Activated CD8-positive, alpha-beta T cell treated with anti-CD3 and anti-CD28 coated beads, Interleukin-2, amount 10 ng/mL, durations not matched to agents 7 days and 5 days (primary cell): ENCODE measurements around the gene IFIT3. TPM values are rescaled to one million over a fixed set of nuclear protein-coding genes. Genes with fewer than 3 reads are reported as not detected.

Experiments used
- ATAC-seq: fragments of 150-1000 bp; cut with Tn5 transposase; one replicate; pipeline ENCODE4 v1.10.0; 2021; ENCODE audit warnings: moderate library complexity
- CTCF ChIA-PET: fragments of 350-600 bp; sonication (Branson Sonifier 250); formaldehyde crosslinking; loops from one replicate; lab custom pipeline; 2021; ENCODE audit warnings: antibody characterized with exemption; lab: Charles Lee
- POLR2A ChIA-PET: fragments of 350-600 bp; sonication (Branson Sonifier 250); formaldehyde crosslinking; loops from one replicate; lab custom pipeline; 2021; ENCODE audit warnings: antibody characterized with exemption; lab: Charles Lee
- DNase-seq: peaks from one replicate; pipeline ENCODE4 v3.0.0-alpha.2; 2020
- H3K27ac Mint-ChIP-seq: one replicate; pipeline ENCODE4 v1.8.0; 2021; ENCODE audit warnings: mild to moderate bottlenecking, mixed read lengths
- H3K27me3 Mint-ChIP-seq: one replicate; pipeline ENCODE4 v1.8.0; 2021; ENCODE audit warnings: low read depth, mixed read lengths
- H3K36me3 Mint-ChIP-seq: one replicate; pipeline ENCODE4 v1.8.0; 2021; ENCODE audit warnings: low read depth, mixed read lengths
- H3K4me1 Mint-ChIP-seq: one replicate; pipeline ENCODE4 v1.8.0; 2021; ENCODE audit warnings: low read depth, mixed read lengths
- H3K4me3 Mint-ChIP-seq: one replicate; pipeline ENCODE4 v1.8.0; 2021; ENCODE audit warnings: mild to moderate bottlenecking, mixed read lengths
- H3K9me3 Mint-ChIP-seq: one replicate; pipeline ENCODE4 v1.8.0; 2022; ENCODE audit warnings: mixed read lengths; ENCODE audit not compliant: insufficient read depth
- total RNA-seq, 2 experiments: library from RNA; stranded (reverse); gene quantifications; one replicate each; pipeline ENCODE4 v1.2.3, GENCODE V29; 2021

IFIT3 gene
- total RNA-seq, 2 experiments from 2014 or later = 42.8 to 43.7 TPM

- ChIA-PET POLR2A (interaction anchor here (3.7 kb wide), 1 partner anchor 88 kb away, joined by 23 read pairs; the partner anchor contains the start of gene IFIT1), CTCF (interaction anchor here (4.0 kb wide), 1 partner anchor 65 kb away, joined by 18 read pairs; no protein-coding TSS in a partner anchor)
- Mint-ChIP-seq H3K27me3 (no peaks in the 10 kb centered on the region), H3K27ac (no peak overlapping the region), H3K4me1 (peaks cover 30% of the 10 kb centered on the region), H3K4me3 (no peak overlapping the region), H3K9me3 (peaks cover 3% of the 10 kb centered on the region), H3K36me3 (peaks cover 54% of the 10 kb centered on the region)
- DNase-seq = no peak
- ATAC-seq = no peak
Observed at GRCh38 chr10:89304446-89304845, 23.4 kb upstream of the IFIT3 start.

GRCh38 chr10:89304925-89305324 lies 22.9 kb upstream of the IFIT3 start:
- ChIA-PET CTCF (interaction anchor here (1.1 to 4.0 kb wide), 2 partner anchors 64 to 88 kb away, joined by 3 to 18 read pairs; no protein-coding TSS in a partner anchor), POLR2A (no interaction called here)
- Mint-ChIP-seq H3K27ac (no peak overlapping the region), H3K4me1 (peaks cover 30% of the 10 kb centered on the region), H3K9me3 (no peaks in the 10 kb centered on the region), H3K27me3 (no peaks in the 10 kb centered on the region), H3K4me3 (no peak overlapping the region), H3K36me3 (peaks cover 56% of the 10 kb centered on the region)
- no peak for DNase-seq
- no peak for ATAC-seq

- Mint-ChIP-seq H3K27ac (no peak overlapping the region), H3K9me3 (no peaks in the 10 kb centered on the region), H3K36me3 (peaks cover 58% of the 10 kb centered on the region), H3K4me1 (peaks cover 29% of the 10 kb centered on the region), H3K4me3 (no peak overlapping the region), H3K27me3 (no peaks in the 10 kb centered on the region)
- ATAC-seq (no peak), DNase-seq (no peak)
- ChIA-PET CTCF (interaction anchor here (1.1 kb wide), 1 partner anchor 88 kb away, joined by 3 read pairs; no protein-coding TSS in a partner anchor), POLR2A (no interaction called here)
Observed at GRCh38 chr10:89305766-89306433, 21.9 kb upstream of the IFIT3 start.

GRCh38 chr10:89306434-89307268 lies 21.1 kb upstream of the IFIT3 start:
- Mint-ChIP-seq H3K27ac (no peak overlapping the region), H3K4me1 (peaks cover 24% of the 10 kb centered on the region), H3K36me3 (peaks cover 58% of the 10 kb centered on the region), H3K27me3 (no peaks in the 10 kb centered on the region), H3K9me3 (no peaks in the 10 kb centered on the region), H3K4me3 (no peak overlapping the region)
- ChIA-PET CTCF (no interaction called here), POLR2A (no interaction called here)
- no peak for ATAC-seq
- DNase-seq = no peak

GRCh38 chr10:89307269-89307577 lies 20.6 kb upstream of the IFIT3 start:
- Mint-ChIP-seq H3K27ac (no peak overlapping the region), H3K4me1 (peaks cover 23% of the 10 kb centered on the region), H3K36me3 (peaks cover 57% of the 10 kb centered on the region), H3K4me3 (no peak overlapping the region), H3K9me3 (no peaks in the 10 kb centered on the region), H3K27me3 (no peaks in the 10 kb centered on the region)
- DNase-seq (no peak), ATAC-seq (no peak)
- ChIA-PET POLR2A (no interaction called here), CTCF (no interaction called here)

GRCh38 chr10:89308266-89308665 lies 19.5 kb upstream of the IFIT3 start:
- ATAC-seq (no peak), DNase-seq (no peak)
- ChIA-PET CTCF (interaction anchor here (1.3 kb wide), 1 partner anchor 61 kb away, joined by 4 read pairs; no protein-coding TSS in a partner anchor), POLR2A (no interaction called here)
- Mint-ChIP-seq H3K9me3 (no peaks in the 10 kb centered on the region), H3K36me3 (peaks cover 56% of the 10 kb centered on the region), H3K4me1 (peaks cover 13% of the 10 kb centered on the region), H3K27ac (no peak overlapping the region), H3K4me3 (no peak overlapping the region), H3K27me3 (peaks cover 3% of the 10 kb centered on the region)

- ATAC-seq (no peak), DNase-seq (no peak)
- Mint-ChIP-seq H3K36me3 (peaks cover 56% of the 10 kb centered on the region), H3K4me1 (peaks cover 9% of the 10 kb centered on the region), H3K9me3 (no peaks in the 10 kb centered on the region), H3K27ac (no peak overlapping the region), H3K27me3 (peaks cover 8% of the 10 kb centered on the region), H3K4me3 (no peak overlapping the region)
- ChIA-PET CTCF (interaction anchor here (1.3 kb wide), 1 partner anchor 61 kb away, joined by 4 read pairs; no protein-coding TSS in a partner anchor), POLR2A (no interaction called here)
Observed at GRCh38 chr10:89308736-89309135, 19.1 kb upstream of the IFIT3 start.

GRCh38 chr10:89309156-89310055 lies 18.4 kb upstream of the IFIT3 start:
- Mint-ChIP-seq H3K4me1 (peaks cover 2% of the 10 kb centered on the region), H3K36me3 (peaks cover 49% of the 10 kb centered on the region), H3K9me3 (no peaks in the 10 kb centered on the region), H3K4me3 (no peak overlapping the region), H3K27ac (no peak overlapping the region), H3K27me3 (peaks cover 8% of the 10 kb centered on the region)
- CTCF ChIA-PET = interaction anchor here (1.3 kb wide), 1 partner anchor 60 kb away, joined by 4 read pairs; no protein-coding TSS in a partner anchor
- ATAC-seq = no peak
- POLR2A ChIA-PET = no interaction called here
- DNase-seq = no peak

- ATAC-seq (no peak), DNase-seq (no peak)
- Mint-ChIP-seq H3K4me1 (no peaks in the 10 kb centered on the region), H3K36me3 (peaks cover 44% of the 10 kb centered on the region), H3K9me3 (no peaks in the 10 kb centered on the region), H3K27me3 (peaks cover 8% of the 10 kb centered on the region), H3K27ac (no peak overlapping the region), H3K4me3 (no peak overlapping the region)
- CTCF ChIA-PET = interaction anchor here (0.8 to 0.9 kb wide), 2 partner anchors 8 to 59 kb away, joined by 3 read pairs; partner anchors contain the start of gene IFIT2
- POLR2A ChIA-PET = no interaction called here
Observed at GRCh38 chr10:89310056-89310893, 17.5 kb upstream of the IFIT3 start.

- Mint-ChIP-seq H3K27me3 (peaks cover 16% of the 10 kb centered on the region), H3K36me3 (peaks cover 23% of the 10 kb centered on the region), H3K27ac (no peak overlapping the region), H3K4me3 (no peak overlapping the region), H3K4me1 (peaks cover 2% of the 10 kb centered on the region), H3K9me3 (no peaks in the 10 kb centered on the region)
- ChIA-PET CTCF (no interaction called here), POLR2A (interaction anchor here (1.1 kb wide), 1 partner anchor 15 kb away, joined by 3 read pairs; the partner anchor contains the start of gene IFIT3)
- ATAC-seq (no peak), DNase-seq (no peak)
Observed at GRCh38 chr10:89312973-89313372, 14.8 kb upstream of the IFIT3 start.
